HG02588 (cell line): ENCODE data around the gene PITHD1.
"Not testable (repeated sequence)": the region's sequence is repeated elsewhere in the genome, so short reads cannot be mapped to it uniquely, and the experiment has no call there.

Experiments
- ATAC-seq: cut with Tn5 transposase; IDR thresholded peaks from one replicate; pipeline ENCODE4 v1.9.1; 2021; ENCODE audit warnings: mild to moderate bottlenecking, moderate library complexity; ENCODE audit not compliant: unreplicated experiment

The PITHD1 gene

DNA sequence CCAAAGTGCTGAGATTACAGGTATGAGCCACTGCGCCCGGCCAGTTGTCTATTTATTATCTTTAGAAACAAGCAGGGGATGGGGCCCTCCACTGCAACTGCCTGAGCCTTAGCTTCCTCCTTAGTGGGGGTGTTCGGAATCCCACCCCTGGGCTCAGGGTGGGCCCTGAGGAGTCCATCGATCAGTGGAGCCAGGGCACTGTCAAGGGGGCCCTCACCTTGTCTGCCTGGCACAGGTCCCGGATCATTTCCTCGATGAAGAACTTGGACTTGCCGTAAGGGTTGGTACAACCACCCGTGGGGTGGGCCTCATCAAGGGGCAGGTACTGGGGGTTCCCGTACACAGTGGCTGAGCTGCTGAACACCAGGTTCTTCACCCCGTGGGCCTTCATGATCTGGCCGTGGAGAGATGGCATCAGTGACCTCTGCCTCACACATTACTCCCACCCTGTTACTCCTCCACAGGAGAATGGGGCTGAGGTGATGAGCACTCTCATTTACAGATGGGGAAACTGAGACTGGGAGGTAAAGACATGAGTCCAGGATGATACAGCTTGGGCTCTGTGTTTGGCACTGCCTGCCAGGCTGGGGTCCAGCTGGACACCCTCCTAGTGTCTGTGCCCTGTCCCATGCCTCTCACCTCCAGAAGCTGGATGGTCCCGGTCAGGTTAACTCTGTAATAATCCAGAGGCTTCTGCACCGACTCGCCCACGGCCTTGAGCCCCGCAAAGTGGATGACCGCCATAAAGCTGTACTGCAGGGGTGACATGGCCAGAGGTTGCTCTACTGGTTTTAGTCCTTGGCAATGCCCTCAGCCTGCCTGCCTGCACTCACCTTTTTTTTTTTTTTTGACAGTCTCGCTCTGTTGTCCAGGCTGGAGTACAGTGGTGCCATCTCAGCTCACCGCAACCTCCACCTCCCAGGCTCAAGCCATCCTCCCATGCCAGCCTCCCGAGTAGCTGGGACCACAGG, 19.5 kb downstream of the PITHD1 start:
- no peak for ATAC-seq

DNA sequence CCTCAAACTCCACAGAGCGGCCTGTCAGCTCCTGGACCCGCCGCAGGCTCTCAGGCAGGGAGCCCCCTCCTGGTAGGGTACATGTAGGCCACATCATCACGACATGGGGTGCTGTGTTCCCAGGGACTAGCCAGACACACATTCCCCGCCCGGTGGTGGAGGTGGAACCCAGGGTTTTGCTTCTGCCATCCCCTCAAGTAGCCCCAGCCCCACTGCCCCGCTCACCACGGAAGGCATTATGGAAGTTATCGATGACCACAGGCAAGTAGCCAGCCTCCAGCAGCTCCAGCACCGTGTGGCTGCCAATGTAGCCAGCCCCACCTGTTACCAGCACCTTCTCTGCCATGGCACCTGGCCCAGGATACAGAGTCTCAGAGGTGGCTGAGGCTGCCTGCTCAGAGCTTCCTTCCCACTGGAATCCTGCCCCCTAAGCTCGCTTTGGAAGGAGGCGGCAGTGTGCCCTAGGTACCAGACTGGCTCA, 20.5 kb downstream of the PITHD1 start:
- ATAC-seq: no peak

- ATAC-seq: no peak
Measured at GRCh38 chr1:23799255-23799569, 21.0 kb downstream of the PITHD1 start.

GRCh38 chr1:23799570-23800399, 21.6 kb downstream of the PITHD1 start:
- ATAC-seq: peak; percentile 4

DNA sequence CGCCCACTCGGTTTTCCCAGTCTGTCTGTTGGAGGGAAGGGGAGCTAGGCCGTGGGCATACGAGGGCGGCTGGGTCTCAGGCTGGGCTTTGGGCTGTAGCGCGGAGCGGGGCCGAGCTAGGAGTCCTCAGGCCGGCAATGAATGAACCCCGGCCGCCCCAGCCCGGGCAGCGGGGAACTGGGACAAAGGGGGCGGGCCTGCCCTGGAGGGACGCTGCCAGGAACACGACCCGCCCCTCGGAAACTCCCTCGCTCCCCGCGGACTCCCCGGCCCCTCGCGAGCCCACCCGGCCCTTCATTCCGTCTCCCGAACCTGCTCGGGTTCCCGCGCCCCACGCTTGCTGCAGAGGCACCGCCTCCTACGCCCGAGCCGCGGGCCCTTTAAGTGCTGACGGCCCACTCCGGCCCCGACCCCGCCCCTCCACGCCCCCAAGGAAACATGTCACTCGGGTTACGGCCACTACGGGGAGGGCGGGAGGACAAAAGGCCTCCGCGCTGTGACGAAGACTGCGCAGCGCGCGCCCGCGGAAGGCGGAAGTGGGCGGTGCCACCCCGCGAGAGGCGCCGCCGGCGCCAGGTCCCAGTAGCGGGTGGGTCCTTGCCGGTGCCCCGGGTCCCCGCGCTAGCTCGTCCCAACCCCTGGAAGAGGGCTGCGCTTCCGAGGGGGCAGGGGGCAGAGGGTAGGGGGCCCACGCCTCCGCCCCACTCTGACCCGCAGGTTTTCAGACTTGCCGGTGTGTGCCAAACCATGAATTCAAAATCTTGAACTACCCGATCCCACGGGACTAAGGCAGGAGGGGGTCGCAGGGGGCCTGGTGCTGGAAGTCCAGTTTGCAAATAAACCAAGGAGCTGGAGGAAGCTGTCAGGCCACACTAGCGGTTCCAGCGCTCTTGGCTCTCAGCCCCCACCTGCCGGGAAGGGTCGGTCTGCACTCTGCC, 22.5 kb downstream of the PITHD1 start, which contains the start of gene GALE:
TSS of gene GALE (minus strand) at position 355 of the 938 bp plus-strand sequence. CDS start 1,747 bp downstream, outside the sequence.
- ATAC-seq: peak; percentile 75

DNA sequence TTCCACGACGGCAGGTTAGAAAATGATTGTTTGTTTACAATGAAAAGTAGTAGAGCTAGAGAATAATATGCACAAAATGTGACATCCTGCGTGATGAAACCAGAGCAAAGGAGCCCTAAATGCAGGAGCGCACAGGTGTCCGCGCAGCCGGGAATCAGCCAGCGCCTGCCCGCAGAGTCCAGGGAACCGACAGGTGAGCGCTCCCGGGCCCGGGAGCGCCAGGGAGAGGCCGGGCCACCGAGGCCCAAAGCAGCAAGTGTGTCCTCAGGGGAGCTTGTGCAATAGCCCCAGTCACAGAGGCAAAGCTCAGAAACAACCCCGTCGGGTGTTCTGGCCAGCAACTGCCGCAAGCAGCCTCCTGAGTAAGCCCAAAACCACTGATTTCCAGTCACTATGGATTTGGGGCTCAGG, 23.1 kb downstream of the PITHD1 start:
- no peak for ATAC-seq

GRCh38 chr1:23801876-23802275, 23.7 kb downstream of the PITHD1 start:
- ATAC-seq: no peak

DNA sequence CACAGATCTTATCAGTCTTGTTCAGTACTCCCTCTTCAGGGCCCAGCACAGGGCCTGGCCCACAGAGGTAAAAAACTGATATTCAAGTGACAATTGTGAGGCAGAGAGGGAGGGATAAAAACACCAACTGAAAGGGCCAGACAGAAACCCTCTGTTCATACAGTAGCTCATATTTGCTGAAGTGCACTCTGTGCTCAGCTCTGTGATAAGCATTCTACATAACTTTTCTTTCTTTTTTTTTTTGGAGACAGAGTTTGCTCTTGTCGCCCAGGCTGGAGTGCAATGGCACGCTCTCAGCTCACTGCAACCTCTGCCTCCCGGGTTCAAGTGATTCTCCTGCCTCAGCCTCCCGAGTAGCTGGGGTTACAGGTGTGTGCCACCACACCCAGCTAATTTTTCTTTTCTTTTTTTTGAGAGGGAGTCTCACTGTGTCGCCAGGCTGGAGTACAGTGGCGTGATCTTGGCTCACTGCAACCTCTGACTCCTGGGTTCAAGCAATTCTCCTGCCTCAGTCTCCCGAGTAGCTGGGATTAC, 24.7 kb downstream of the PITHD1 start:
- ATAC-seq: not testable (repeated sequence)

- ATAC-seq: no peak
Measured at GRCh38 chr1:23803674-23804073, 25.5 kb downstream of the PITHD1 start.

GRCh38 chr1:23804183-23804835, 26.1 kb downstream of the PITHD1 start:
- no peak for ATAC-seq

GRCh38 chr1:23805025-23805424, 26.8 kb downstream of the PITHD1 start:
- ATAC-seq: no peak

GRCh38 chr1:23806280-23806679, 28.1 kb downstream of the PITHD1 start:
- no peak for ATAC-seq

DNA sequence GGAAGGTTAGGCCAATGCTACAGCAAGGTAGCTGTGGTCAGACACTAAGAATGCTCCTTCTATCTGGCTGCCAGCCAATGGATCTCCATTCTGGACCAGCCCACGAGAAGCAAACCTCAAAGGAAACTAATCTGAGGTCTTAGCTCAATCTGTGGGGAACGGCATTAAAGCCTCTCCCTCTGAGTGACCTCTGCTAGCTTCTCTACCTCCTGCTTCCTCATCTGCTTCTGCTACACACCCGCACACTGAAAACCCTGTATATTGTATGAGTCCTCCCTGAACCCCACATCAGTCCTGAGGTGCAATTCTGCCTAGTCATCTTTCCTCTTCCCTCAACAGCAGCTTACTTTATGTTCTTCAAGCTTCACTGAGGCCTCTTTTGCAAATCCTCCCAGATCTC, 29.2 kb downstream of the PITHD1 start:
- no peak for ATAC-seq

- peak; percentile 67 for ATAC-seq
Measured at GRCh38 chr1:23809751-23810171, 31.5 kb downstream of the PITHD1 start.

- no peak for ATAC-seq
Measured at GRCh38 chr1:23810818-23811540, 32.8 kb downstream of the PITHD1 start.

DNA sequence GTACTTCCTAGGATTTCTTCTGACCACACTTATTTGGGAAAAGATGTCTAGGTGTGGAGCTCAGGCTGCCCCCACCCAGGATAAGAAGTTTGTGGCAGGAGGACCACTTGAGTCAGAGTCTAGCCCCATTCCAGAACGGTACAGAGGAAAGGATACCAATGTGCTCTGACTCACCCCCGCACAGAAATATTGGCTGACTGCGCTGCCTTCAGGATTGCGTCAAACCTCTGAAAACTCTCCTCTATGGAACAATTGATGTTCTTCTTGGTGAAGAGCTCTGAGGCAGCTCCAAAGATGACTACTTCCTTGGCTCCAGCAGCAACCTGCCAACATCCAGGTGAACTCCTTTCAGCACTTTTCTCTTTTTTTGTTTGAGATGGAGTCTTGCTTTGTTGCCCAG, 35.8 kb downstream of the PITHD1 start:
- no peak for ATAC-seq

- ATAC-seq: no peak
Measured at GRCh38 chr1:23816361-23816760, 38.1 kb downstream of the PITHD1 start.

- ATAC-seq: no peak
Measured at GRCh38 chr1:23816906-23817305, 38.7 kb downstream of the PITHD1 start.

DNA sequence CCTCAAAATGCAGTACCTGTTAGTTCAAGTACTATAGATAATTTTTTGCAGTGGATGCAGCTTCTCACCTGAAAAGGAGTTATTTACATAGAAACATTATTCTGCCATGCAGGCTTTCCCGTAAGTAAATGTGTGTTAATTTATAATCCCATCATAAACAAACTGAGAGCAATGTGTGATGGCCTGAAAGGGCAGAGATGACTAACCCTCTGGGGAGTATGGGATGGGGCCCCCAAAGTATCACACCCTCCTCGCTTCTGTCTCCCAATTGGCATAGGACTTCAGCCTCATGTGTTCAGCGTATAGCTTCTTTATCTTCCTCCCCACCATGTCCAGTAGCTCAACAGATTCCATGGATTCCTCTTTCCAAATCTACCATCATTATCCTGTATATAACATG, 39.4 kb downstream of the PITHD1 start:
- ATAC-seq: no peak
